Esophagus muscularis mucosa (tissue), 4 donors: Measurements from ENCODE around the gene ADAMTS2. TPM values are rescaled to one million over a fixed set of nuclear protein-coding genes. Genes with fewer than 3 reads are reported as not detected.
"Not testable (repeated sequence)": the region's sequence is repeated elsewhere in the genome, so short reads cannot be mapped to it uniquely, and the experiment has no call there.

Source experiments
- DNase-seq: peaks from one replicate; pipeline ENCODE4 v3.0.0-alpha.2; 2017; ENCODE audit errors: extremely low spot score
- H3K27ac ChIP-seq, 4 donors: fragments of 200-600 bp; sonication (generic); replicated peaks in 1 of 4; 1 replicate in 3 of 4; 2 replicates in 1 of 4; pipeline ENCODE4 v1.5.1; 2016 to 2019; ENCODE audit warnings: mild to moderate bottlenecking in 1 of 4
- H3K27me3 ChIP-seq, 4 donors: fragments of 200-600 bp; sonication (generic); one replicate each; pipeline versions ENCODE4 v1.5.1 to v1.6.0; 2016 to 2019
- H3K36me3 ChIP-seq, 4 donors: fragments of 200-600 bp; sonication (generic); one replicate each; pipeline ENCODE4 v1.5.1; 2016 to 2019
- H3K4me1 ChIP-seq, 4 donors: fragments of 200-600 bp; sonication (generic); one replicate each; pipeline ENCODE4 v1.5.1; 2016 to 2019
- H3K4me3 ChIP-seq, 4 donors: fragments of 200-600 bp; sonication (generic); 1 replicate in 2 of 4; 2 replicates in 2 of 4; pipeline ENCODE4 v1.5.1; 2016 to 2019; ENCODE audit warnings: mild to moderate bottlenecking in 4 of 4, moderate library complexity in 1 of 4
- H3K9me3 ChIP-seq, 4 donors: fragments of 200-600 bp; sonication (generic); 1 replicate in 3 of 4; 2 replicates in 1 of 4; pipeline ENCODE4 v1.5.1; 2016 to 2019
- EP300 ChIP-seq: sonication (generic); formaldehyde crosslinking; IDR thresholded peaks from one replicate; pipeline ENCODE4 v1.6.1; 2017; ENCODE audit warnings: antibody characterized with exemption
- POLR2A ChIP-seq: fragments of 450-650 bp; IDR thresholded peaks from one replicate; pipeline ENCODE4 v1.6.1; 2017; ENCODE audit warnings: antibody characterized with exemption, moderate library complexity, mild to moderate bottlenecking, low read depth
- POLR2AphosphoS5 ChIP-seq, 2 donors: sonication (generic); formaldehyde crosslinking; IDR thresholded peaks; one replicate each; pipeline ENCODE4 v1.6.1; 2017; ENCODE audit warnings: antibody characterized with exemption in 2 of 2
- WGBS: methylation state at CpG from one replicate; pipeline ENCODE4 v1.1.5; 2018; 5-methylcytosine and 5-hydroxymethylcytosine counted together
- intact Hi-C: fragments of 100-400 bp; cut with DNase I; formaldehyde crosslinking; loops from one replicate; pipeline ENCODE4 v1.15.1; 2023
- total RNA-seq, 4 donors: library from RNA; depleted of rRNA; stranded (reverse); fragments of >200 nt; gene quantifications; one replicate each; pipeline versions ENCODE4 v1.1.0 to v1.2.1, GENCODE V29; 2016
- TF ChIP-seq, protein P1 (sequence below), 3 experiments: fragments of 200-600 bp in 2 of 3; fragments of 450-650 bp in 1 of 3; sonication (generic) in 2 of 3; IDR thresholded peaks; one replicate each; pipeline ENCODE4 v1.5.1; 2017 to 2019; ENCODE audit warnings: antibody characterized with exemption in 3 of 3, mild to moderate bottlenecking in 2 of 3, moderate library complexity in 1 of 3

Gene ADAMTS2
- total RNA-seq, 4 donors from 2014 or later: 17.8 to 31.8 (median 21.4) TPM

GRCh38 chr5:179284751-179285631 is 60.3 kb downstream of the ADAMTS2 start:
- intact Hi-C loops: no loop called here
- no peak for DNase-seq
- WGBS: 68% methylated on average over 23 of the region's 23 CpGs

GRCh38 chr5:179283908-179284307 is 61.4 kb downstream of the ADAMTS2 start:
- DNase-seq, intact Hi-C loops, H3K36me3 ChIP-seq, H3K27ac ChIP-seq, H3K4me3 ChIP-seq, H3K27me3 ChIP-seq, H3K9me3 ChIP-seq: not testable (repeated sequence)
- H3K4me1 ChIP-seq: peaks cover 7 to 30% (median 12%) of the 10 kb centered on the region in 4 donors
- 96% methylated on average over 10 of the region's 10 CpGs for WGBS

More at GRCh38 chr5:179284751-179285631, 60.3 kb downstream of the ADAMTS2 start:
- H3K36me3 ChIP-seq: no peaks in the 10 kb centered on the region
- no peak overlapping the region for H3K4me3 ChIP-seq
- H3K27ac ChIP-seq: peak overlapping the region in 3 of 4 donors; percentile 28 to 41 (median 35)
- TF ChIP-seq POLR2AphosphoS5 (IDR thresholded peaks at IDR 0.05): no peak
- TF ChIP-seq, protein P1, sequence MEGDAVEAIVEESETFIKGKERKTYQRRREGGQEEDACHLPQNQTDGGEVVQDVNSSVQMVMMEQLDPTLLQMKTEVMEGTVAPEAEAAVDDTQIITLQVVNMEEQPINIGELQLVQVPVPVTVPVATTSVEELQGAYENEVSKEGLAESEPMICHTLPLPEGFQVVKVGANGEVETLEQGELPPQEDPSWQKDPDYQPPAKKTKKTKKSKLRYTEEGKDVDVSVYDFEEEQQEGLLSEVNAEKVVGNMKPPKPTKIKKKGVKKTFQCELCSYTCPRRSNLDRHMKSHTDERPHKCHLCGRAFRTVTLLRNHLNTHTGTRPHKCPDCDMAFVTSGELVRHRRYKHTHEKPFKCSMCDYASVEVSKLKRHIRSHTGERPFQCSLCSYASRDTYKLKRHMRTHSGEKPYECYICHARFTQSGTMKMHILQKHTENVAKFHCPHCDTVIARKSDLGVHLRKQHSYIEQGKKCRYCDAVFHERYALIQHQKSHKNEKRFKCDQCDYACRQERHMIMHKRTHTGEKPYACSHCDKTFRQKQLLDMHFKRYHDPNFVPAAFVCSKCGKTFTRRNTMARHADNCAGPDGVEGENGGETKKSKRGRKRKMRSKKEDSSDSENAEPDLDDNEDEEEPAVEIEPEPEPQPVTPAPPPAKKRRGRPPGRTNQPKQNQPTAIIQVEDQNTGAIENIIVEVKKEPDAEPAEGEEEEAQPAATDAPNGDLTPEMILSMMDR (IDR thresholded peaks at IDR 0.05): no peak
- H3K9me3 ChIP-seq: no peaks in the 10 kb centered on the region
- no peaks in the 10 kb centered on the region for H3K27me3 ChIP-seq
- peaks cover 7 to 30% (median 12%) of the 10 kb centered on the region in 4 donors for H3K4me1 ChIP-seq

- 90% methylated on average over 1 of the region's 1 CpG for WGBS
- intact Hi-C loops: no loop called here
- TF ChIP-seq, protein P1 (IDR thresholded peaks at IDR 0.05): no peak
- TF ChIP-seq POLR2AphosphoS5 (IDR thresholded peaks at IDR 0.05) (no peak), POLR2A (no peak), EP300 (no peak)
These were observed 63.6 kb downstream of the ADAMTS2 start for GRCh38 chr5:179281694-179282093.

DNA sequence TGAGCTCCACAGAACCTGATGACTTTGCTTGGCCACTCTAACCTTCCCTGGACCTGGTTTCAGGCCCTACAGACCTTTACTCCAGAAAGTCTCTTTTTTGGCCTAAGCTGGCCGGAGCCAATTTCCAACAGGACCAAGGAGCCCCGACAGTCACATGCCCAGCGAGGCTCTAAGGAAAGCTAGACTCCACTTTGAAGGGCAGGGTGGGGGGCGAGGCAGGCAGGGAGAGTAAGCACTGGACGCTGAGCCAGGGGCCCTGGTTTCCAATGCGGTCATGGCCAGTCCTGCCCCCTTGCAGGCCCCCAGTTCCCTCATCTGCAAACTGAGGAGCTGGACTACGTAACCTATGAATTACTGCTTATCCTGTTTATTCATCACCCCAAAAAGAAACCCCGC is 65.2 kb downstream of the ADAMTS2 start:
- Histone ChIP-seq H3K27ac (no peak overlapping the region), H3K4me3 (no peak overlapping the region), H3K27me3 (no peaks in the 10 kb centered on the region), H3K9me3 (no peaks in the 10 kb centered on the region), H3K36me3 (no peaks in the 10 kb centered on the region), H3K4me1 (peaks cover 16 to 23% (median 20%) of the 10 kb centered on the region in 4 donors)
- TF ChIP-seq, protein P1 (IDR thresholded peaks at IDR 0.05): no peak
- TF ChIP-seq POLR2A: no peak
- no peak for TF ChIP-seq POLR2AphosphoS5 (IDR thresholded peaks at IDR 0.05)
- TF ChIP-seq EP300: no peak
- intact Hi-C loops: no loop called here
- DNase-seq: no peak
- WGBS: 100% methylated on average over 4 of the region's 8 CpGs

More at GRCh38 chr5:179281694-179282093, 63.6 kb downstream of the ADAMTS2 start:
- peaks cover 11 to 23% (median 15%) of the 10 kb centered on the region in 4 donors for H3K4me1 ChIP-seq
- no peaks in the 10 kb centered on the region for H3K9me3 ChIP-seq
- no peaks in the 10 kb centered on the region for H3K36me3 ChIP-seq
- DNase-seq: no peak
- no peaks in the 10 kb centered on the region for H3K27me3 ChIP-seq
- no peak overlapping the region for H3K4me3 ChIP-seq
- no peak overlapping the region for H3K27ac ChIP-seq

DNA sequence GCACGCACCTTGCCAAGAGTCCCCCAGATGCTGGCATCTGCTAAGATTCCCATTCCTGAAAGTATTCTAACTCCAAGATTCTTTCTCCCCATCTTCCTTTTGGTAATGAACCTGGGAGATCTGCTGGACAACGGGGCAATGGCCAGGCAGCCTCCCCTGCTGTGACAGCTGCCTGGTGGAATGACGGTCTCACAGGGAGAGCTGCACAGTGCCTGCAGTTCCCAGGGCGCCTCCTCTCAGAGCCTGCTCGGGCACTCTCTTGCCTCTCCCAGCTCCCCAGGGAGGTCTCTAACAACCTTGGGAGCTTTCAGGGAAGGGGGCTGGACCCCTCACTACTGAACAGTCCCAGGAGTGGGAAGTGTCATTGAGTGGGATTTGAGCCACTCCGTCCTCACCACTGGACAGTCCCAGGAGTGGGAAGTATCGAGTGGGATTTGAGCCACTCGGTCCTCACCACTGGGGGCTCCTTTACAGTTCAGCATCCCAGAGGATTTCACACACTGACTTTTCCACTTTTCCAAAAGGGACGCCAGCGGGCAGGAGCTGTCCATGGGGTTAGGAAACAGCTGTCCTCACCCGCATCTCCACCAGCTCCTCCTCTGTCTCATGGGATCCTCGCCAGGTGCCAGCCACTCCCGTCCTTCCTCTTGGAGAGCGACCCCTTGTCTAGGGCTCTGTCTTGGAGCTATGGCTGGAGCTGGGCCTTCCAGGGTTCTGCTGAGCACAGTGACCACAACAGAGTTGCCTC is 65.7 kb downstream of the ADAMTS2 start:
- no peak for DNase-seq

More for the DNA sequence above, 65.7 kb downstream of the ADAMTS2 start:
- Histone ChIP-seq H3K4me1 (peaks cover 13 to 29% (median 23%) of the 10 kb centered on the region in 4 donors), H3K9me3 (no peaks in the 10 kb centered on the region), H3K36me3 (no peaks in the 10 kb centered on the region), H3K27ac (no peak overlapping the region), H3K4me3 (no peak overlapping the region), H3K27me3 (no peaks in the 10 kb centered on the region)
- intact Hi-C loops: no loop called here
- WGBS: 82% methylated on average over 12 of the region's 14 CpGs
- TF ChIP-seq POLR2A: no peak
- TF ChIP-seq, protein P1 (IDR thresholded peaks at IDR 0.05): no peak
- no peak for TF ChIP-seq EP300
- no peak for TF ChIP-seq POLR2AphosphoS5 (IDR thresholded peaks at IDR 0.05)
